ENCODE data around the gene CCSAP. TPM values are rescaled to one million over a fixed set of nuclear protein-coding genes. Genes with fewer than 3 reads are reported as not detected.

CCSAP gene
- total RNA-seq, 1 donor from 2014 or later: 34.4 TPM

DNA sequence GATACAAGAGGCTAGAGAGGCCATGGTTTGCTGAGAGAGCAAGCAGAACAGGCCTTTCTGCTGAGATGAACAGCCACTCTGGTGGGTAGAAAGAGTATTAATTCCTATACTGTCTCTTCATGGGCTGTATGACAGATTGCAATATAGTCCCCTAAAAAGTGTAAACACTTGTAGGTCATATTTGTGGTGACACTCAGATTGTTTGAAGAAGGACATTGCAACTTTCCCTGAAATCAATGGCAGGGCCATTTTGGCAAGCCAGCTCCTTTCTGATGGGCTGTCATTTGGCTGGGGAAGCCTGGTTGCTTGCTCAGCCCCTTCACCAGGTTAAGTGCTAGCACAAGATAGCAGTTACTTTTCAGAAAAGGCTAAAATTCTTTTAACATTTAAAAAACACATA lies 44.4 kb downstream of the CCSAP start:
- H3K4me1 Mint-ChIP-seq: no peaks in the 10 kb centered on the region
- H4K20me1 ChIP-seq (ENCODE audit: low read depth): no peaks in the 10 kb centered on the region
- H3K9me3 ChIP-seq (ENCODE audit: low read depth): no peaks in the 10 kb centered on the region
- peaks cover 5% of the 10 kb centered on the region for H3K36me3 ChIP-seq
- no peaks in the 10 kb centered on the region for H3K27me3 Mint-ChIP-seq (ENCODE audit: insufficient read depth, low read depth)
- peaks cover 21% of the 10 kb centered on the region for H3K36me3 Mint-ChIP-seq
- H3K4me2 ChIP-seq: no peak overlapping the region
- H3K9ac ChIP-seq: no peak overlapping the region
- H2AFZ ChIP-seq (replicated peaks): no peak overlapping the region
- H3K4me3 ChIP-seq: no peak overlapping the region
- no peaks in the 10 kb centered on the region for H3K79me2 ChIP-seq (ENCODE audit: low read depth)
- H3K9me3 Mint-ChIP-seq: no peaks in the 10 kb centered on the region
- no peak overlapping the region for H3K4me3 Mint-ChIP-seq
- no peak overlapping the region for H3K27ac Mint-ChIP-seq
- H3K27ac ChIP-seq: no peak overlapping the region
- H3K4me1 ChIP-seq: no peaks in the 10 kb centered on the region
- no peaks in the 10 kb centered on the region for H3F3A ChIP-seq (ENCODE audit: low read depth)
- H3K27me3 ChIP-seq: no peaks in the 10 kb centered on the region
- TF ChIP-seq, protein P1, sequence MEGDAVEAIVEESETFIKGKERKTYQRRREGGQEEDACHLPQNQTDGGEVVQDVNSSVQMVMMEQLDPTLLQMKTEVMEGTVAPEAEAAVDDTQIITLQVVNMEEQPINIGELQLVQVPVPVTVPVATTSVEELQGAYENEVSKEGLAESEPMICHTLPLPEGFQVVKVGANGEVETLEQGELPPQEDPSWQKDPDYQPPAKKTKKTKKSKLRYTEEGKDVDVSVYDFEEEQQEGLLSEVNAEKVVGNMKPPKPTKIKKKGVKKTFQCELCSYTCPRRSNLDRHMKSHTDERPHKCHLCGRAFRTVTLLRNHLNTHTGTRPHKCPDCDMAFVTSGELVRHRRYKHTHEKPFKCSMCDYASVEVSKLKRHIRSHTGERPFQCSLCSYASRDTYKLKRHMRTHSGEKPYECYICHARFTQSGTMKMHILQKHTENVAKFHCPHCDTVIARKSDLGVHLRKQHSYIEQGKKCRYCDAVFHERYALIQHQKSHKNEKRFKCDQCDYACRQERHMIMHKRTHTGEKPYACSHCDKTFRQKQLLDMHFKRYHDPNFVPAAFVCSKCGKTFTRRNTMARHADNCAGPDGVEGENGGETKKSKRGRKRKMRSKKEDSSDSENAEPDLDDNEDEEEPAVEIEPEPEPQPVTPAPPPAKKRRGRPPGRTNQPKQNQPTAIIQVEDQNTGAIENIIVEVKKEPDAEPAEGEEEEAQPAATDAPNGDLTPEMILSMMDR (IDR thresholded peaks at IDR 0.05): no peak
- TF ChIP-seq EZH2phosphoT487 (IDR thresholded peaks at IDR 0.05): no peak
- TF ChIP-seq EZH2 (IDR thresholded peaks at IDR 0.05): no peak
- no peak for DNase-seq (ENCODE audit: low spot score)

DNA sequence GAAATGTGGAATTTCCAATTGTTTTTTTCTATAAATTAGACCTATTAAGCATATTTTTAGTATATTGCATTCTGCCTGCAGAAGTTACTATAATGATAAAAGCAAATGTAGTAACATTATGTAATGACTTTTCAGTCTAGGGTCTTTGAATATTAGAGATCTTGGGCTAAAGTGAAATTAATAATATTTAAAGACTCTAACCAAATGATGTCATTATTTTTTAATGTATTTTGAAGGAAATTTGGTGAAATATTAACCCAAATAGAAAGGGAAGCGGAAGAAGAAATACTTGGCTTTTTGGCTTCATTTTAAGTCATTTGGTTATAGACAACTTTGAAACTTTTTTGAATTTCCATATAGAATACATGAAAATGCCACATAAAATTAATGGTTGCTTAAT lies 45.1 kb downstream of the CCSAP start:
- H3K4me3 Mint-ChIP-seq: no peak overlapping the region
- peaks cover 20% of the 10 kb centered on the region for H3K36me3 Mint-ChIP-seq
- peaks cover 5% of the 10 kb centered on the region for H3K36me3 ChIP-seq
- no peaks in the 10 kb centered on the region for H3F3A ChIP-seq (ENCODE audit: low read depth)
- no peaks in the 10 kb centered on the region for H3K79me2 ChIP-seq (ENCODE audit: low read depth)
- TF ChIP-seq EZH2 (IDR thresholded peaks at IDR 0.05) (no peak), EZH2phosphoT487 (IDR thresholded peaks at IDR 0.05) (no peak)
- TF ChIP-seq, protein P1 (IDR thresholded peaks at IDR 0.05): no peak
- no peaks in the 10 kb centered on the region for H3K4me1 ChIP-seq
- no peaks in the 10 kb centered on the region for H4K20me1 ChIP-seq (ENCODE audit: low read depth)
- no peak for DNase-seq (ENCODE audit: low spot score)
- no peak overlapping the region for H3K4me2 ChIP-seq
- H3K27me3 Mint-ChIP-seq (ENCODE audit: insufficient read depth, low read depth): no peaks in the 10 kb centered on the region
- no peaks in the 10 kb centered on the region for H3K4me1 Mint-ChIP-seq
- no peak overlapping the region for H3K27ac ChIP-seq
- H3K4me3 ChIP-seq: no peak overlapping the region
- H3K9me3 ChIP-seq (ENCODE audit: low read depth): no peaks in the 10 kb centered on the region
- no peak overlapping the region for H3K9ac ChIP-seq
- no peaks in the 10 kb centered on the region for H3K27me3 ChIP-seq
- no peak overlapping the region for H2AFZ ChIP-seq (replicated peaks)
- no peak overlapping the region for H3K27ac Mint-ChIP-seq
- H3K9me3 Mint-ChIP-seq: no peaks in the 10 kb centered on the region

DNA sequence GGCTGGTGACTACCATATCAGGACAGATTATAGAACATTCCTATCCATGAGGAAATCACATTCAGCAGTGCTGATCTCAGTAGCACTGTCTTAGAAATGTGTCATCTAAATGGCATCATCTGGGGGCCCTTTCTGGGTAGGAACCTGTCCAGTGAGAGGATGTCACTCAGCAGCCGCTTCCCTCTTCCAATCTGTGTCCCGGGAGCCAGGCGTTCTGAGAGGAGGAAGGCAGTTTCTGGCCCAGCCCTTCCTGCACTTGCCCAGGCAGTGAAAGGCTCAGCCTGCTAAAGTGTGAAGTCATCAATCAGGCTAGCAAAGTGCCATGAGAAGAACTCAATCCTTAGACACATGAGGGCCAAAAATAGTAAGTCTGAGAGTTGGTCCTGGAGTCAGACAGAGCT lies 46.3 kb downstream of the CCSAP start:
- Histone ChIP-seq H3K4me1 (no peaks in the 10 kb centered on the region), H3K36me3 (peaks cover 5% of the 10 kb centered on the region), H3F3A (ENCODE audit: low read depth) (no peaks in the 10 kb centered on the region), H2AFZ (replicated peaks) (no peak overlapping the region), H3K9ac (no peak overlapping the region), H3K4me3 (no peak overlapping the region), H4K20me1 (ENCODE audit: low read depth) (no peaks in the 10 kb centered on the region), H3K79me2 (ENCODE audit: low read depth) (no peaks in the 10 kb centered on the region), H3K9me3 (ENCODE audit: low read depth) (no peaks in the 10 kb centered on the region), H3K4me2 (no peak overlapping the region), H3K27me3 (no peaks in the 10 kb centered on the region), H3K27ac (no peak overlapping the region)
- Mint-ChIP-seq H3K27ac (no peak overlapping the region), H3K9me3 (no peaks in the 10 kb centered on the region), H3K36me3 (peaks cover 21% of the 10 kb centered on the region), H3K4me3 (no peak overlapping the region), H3K27me3 (ENCODE audit: insufficient read depth, low read depth) (no peaks in the 10 kb centered on the region), H3K4me1 (no peaks in the 10 kb centered on the region)
- TF ChIP-seq, protein P1 (IDR thresholded peaks at IDR 0.05): no peak
- TF ChIP-seq EZH2 (IDR thresholded peaks at IDR 0.05) (no peak), EZH2phosphoT487 (IDR thresholded peaks at IDR 0.05) (no peak)
- no peak for DNase-seq (ENCODE audit: low spot score)

All from neural progenitor cell (in vitro differentiated cells).